Heart left ventricle (tissue), 16 donors: ENCODE results near the gene NAE1. TPM values are rescaled to one million over a fixed set of nuclear protein-coding genes. Genes with fewer than 3 reads are reported as not detected.
"Not testable (repeated sequence)": the region's sequence is repeated elsewhere in the genome, so short reads cannot be mapped to it uniquely, and the experiment has no call there.

ENCODE experiments used
- ATAC-seq, 4 donors: fragments of 200-7000 bp; cut with Tn5 transposase; one replicate each; pipeline ENCODE4 v1.9.1; 2020 to 2022; ENCODE audit warnings: moderate library complexity in 4 of 4, mild to moderate bottlenecking in 3 of 4, moderate number of reproducible peaks in 1 of 4
- DNase-seq, 5 donors: peaks; one replicate each; pipeline ENCODE4 v3.0.0-alpha.2; 2020
- H3K27ac ChIP-seq, 12 donors: fragments of 200-600 bp; sonication (generic) in 4 of 12; one replicate each; pipeline versions ENCODE4 v1.5.0 to v1.8.0; 2016 to 2022; ENCODE audit warnings: mild to moderate bottlenecking in 2 of 12
- H3K27me3 ChIP-seq, 9 donors: fragments of 200-600 bp; sonication (generic) in 2 of 9; one replicate each; pipeline versions ENCODE4 v1.5.1 to v1.8.0; 2016 to 2022; ENCODE audit warnings: mild to moderate bottlenecking in 3 of 9
- H3K36me3 ChIP-seq, 9 donors: fragments of 200-600 bp; sonication (generic) in 2 of 9; one replicate each; pipeline versions ENCODE4 v1.5.0 to v1.8.0; 2018 to 2022; ENCODE audit warnings: mild to moderate bottlenecking in 2 of 9
- H3K4me1 ChIP-seq, 12 donors: fragments of 200-600 bp; sonication (generic) in 4 of 12; one replicate each; pipeline versions ENCODE4 v1.5.0 to v1.8.0; 2016 to 2022; ENCODE audit warnings: mild to moderate bottlenecking in 3 of 12
- H3K4me3 ChIP-seq, 12 donors: fragments of 200-600 bp; sonication (generic) in 4 of 12; one replicate each; pipeline versions ENCODE4 v1.5.0 to v1.8.0; 2017 to 2022; ENCODE audit warnings: mild to moderate bottlenecking in 9 of 12, moderate library complexity in 4 of 12
- H3K9me3 ChIP-seq, 12 donors: fragments of 200-600 bp; sonication (generic) in 4 of 12; one replicate each; pipeline versions ENCODE4 v1.5.0 to v1.8.0; 2016 to 2022; ENCODE audit warnings: mild to moderate bottlenecking in 1 of 12
- CTCF ChIP-seq, 12 donors: fragments of 200-600 bp; sonication (generic) in 4 of 12; IDR thresholded peaks; one replicate each; pipeline versions ENCODE4 v1.5.0 to v1.8.0; 2018 to 2022; ENCODE audit warnings: antibody characterized with exemption in 12 of 12, mild to moderate bottlenecking in 5 of 12
- POLR2A ChIP-seq, 2 donors: fragments of 450-650 bp; IDR thresholded peaks; one replicate each; pipeline ENCODE4 v1.6.1; 2017; ENCODE audit warnings: antibody characterized with exemption in 2 of 2, mild to moderate bottlenecking in 2 of 2, moderate library complexity in 2 of 2
- whole genome bisulfite sequencing, 4 donors: extraction: QIAGEN DNeasy Blood & Tissue Kit in 2 of 4; methylation state at CpG; one replicate each; pipeline versions ENCODE4 v1.1.5 to v1.1.7; 2013 to 2018; 5-methylcytosine and 5-hydroxymethylcytosine counted together
- intact Hi-C, 10 donors: fragments of 100-400 bp; cut with DNase I; formaldehyde crosslinking; loops; one replicate each; pipeline versions ENCODE4 v1.11.1 to v1.14.2; 2022
- polyA plus RNA-seq, 2 donors: library from polyadenylated mRNA; stranded (reverse); fragments of 200-250 nt; gene quantifications; one replicate each; pipeline ENCODE4 v1.2.3, GENCODE V29; 2013
- total RNA-seq, 9 donors: library from RNA; depleted of rRNA in 2 of 9; stranded (reverse); fragments of >200 nt in 2 of 9; fragmentation: NEBNext Ultra II Directional in 3 of 9; extraction: Animal tissue kit (Norgen Biotek cat#: 25700) in 3 of 9; gene quantifications; one replicate each; pipeline versions ENCODE4 v1.1.0 to v1.2.4, GENCODE V29; 2016 to 2023
- donor health status: ischemic (EF 13 %, LVEDD 7.1; RV severe dilation, severe dysfunction).
- donor health status: healthy with polysubstance abuse.
- donor health status: DM: no; HTN: yes; CAD: no.
- donor health status: DM: no; HTN: no; CAD: no.
- donor health status: ischemic (EF 25% LVEDD 6.9; RV normal size, moderate dysfunction).
- donor health status: ischemic (EF 25% LVEDD 5.7; RV mildly dilated, moderate dysfunction).
- donor health status: healthy.
- donor health status: DM: yes; HTN: yes; CAD: no.
- donor health status: ischemic (EF 35%, LVEDD 5.7; RV mildly dilated, moderate dysfunction).
- donor health status: nonischemic (EF 11% LVEDD 7.7; RV severe dilation, severe dysfunction).
- donor health status: DM: yes; HTN: yes; CAD: no.
- donor health status: PGD.
- donor health status: ischemic (EF 29% LVEDD 5.4; RV normal size, mild dysfunction).
- donor health status: nonischemic (EF 23%, LVEDD 6.1; RV moderate dilation, normal function).

The NAE1 gene
- total and polyA plus RNA-seq, 11 donors, result 17.7 to 39.3 (median 29.6) TPM

DNA sequence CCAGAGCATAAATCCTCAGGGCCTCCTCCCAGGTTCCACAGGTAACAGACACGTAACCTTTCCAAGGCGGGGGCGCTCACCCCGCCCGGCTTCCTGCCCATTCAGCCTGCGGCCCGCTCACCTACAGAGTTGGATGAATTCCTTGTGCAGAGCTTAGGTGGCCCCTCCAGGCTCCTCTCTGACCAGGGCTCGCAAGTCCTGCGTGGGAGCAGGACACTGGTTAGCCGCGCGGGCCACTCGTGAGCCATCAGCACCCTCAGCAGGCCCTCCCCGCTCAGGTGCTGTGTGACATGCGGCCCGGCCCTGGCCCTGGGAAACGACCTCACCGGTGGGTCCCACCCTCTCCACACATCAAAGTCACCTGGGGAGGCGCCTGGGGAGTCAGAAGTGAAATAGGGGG lies 29.9 kb downstream of the NAE1 start:
- DNase-seq (no peak), ATAC-seq (no peak)
- whole genome bisulfite sequencing, 4 donors, result 92 to 95% (median 93%) methylated on average over 12 to 19 of the region's 19 CpGs
- Histone ChIP-seq H3K4me1 (no peaks in the 10 kb centered on the region), H3K27me3 (no peaks in the 10 kb centered on the region), H3K4me3 (no peak overlapping the region), H3K27ac (no peak overlapping the region), H3K9me3 (no peaks in the 10 kb centered on the region), H3K36me3 (peaks cover 0 to 49% (median 45%) of the 10 kb centered on the region in 9 donors)
- TF ChIP-seq POLR2A (IDR thresholded peaks at IDR 0.05) (no peak), CTCF (IDR thresholded peaks at IDR 0.05) (no peak)
- intact Hi-C loops, result no loop called here

DNA sequence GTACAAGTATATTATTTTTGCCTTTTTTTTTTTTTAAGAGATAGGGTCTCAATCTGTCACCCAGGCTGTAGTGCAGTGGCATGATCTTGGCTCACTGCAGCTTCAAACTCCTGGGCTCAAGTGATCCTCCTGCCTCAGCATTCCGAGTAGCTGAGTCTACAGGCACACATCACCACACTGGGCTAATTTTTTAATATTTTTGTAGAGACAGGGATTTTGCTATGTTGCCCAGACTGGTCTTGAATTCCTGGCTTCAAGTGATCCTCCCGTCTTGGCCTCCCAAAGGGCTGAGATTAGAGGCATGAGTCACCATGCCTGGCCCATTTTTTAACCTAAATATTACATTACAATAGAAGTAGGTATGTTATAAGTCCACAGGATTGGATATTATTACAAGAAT lies 32.6 kb downstream of the NAE1 start:
- Histone ChIP-seq H3K36me3 (peaks cover 0 to 22% (median 19%) of the 10 kb centered on the region in 9 donors), H3K9me3 (no peaks in the 10 kb centered on the region), H3K4me1 (no peaks in the 10 kb centered on the region), H3K27ac (no peak overlapping the region), H3K27me3 (no peaks in the 10 kb centered on the region), H3K4me3 (no peak overlapping the region)
- ATAC-seq (no peak), DNase-seq (no peak)
- intact Hi-C loops, result no loop called here
- TF ChIP-seq CTCF (IDR thresholded peaks at IDR 0.05), result no peak
- TF ChIP-seq POLR2A (IDR thresholded peaks at IDR 0.05), result no peak
- WGBS, 4 donors, result 86 to 92% (median 87%) methylated on average over 2 of the region's 2 CpGs

DNA sequence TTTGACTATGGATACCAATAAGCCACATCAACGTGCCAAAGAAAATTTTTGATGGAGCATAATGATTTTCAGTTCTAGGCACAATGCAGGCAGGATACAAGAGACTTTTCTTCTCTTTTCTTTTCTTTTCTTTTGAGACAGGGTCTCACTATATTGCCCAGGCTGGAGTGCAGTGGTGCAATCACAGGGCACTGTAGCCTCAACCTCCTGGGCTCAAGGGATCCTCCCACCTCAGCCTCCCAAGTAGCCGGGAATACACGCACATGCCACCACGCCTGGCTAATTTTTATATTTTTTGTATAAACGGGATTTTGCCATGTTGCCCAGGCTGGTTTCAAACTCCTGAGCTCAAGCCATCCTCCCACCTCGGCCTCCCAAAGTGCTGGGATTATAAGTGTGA lies 36.8 kb downstream of the NAE1 start:
- WGBS, 4 donors, result 87 to 91% (median 90%) methylated on average over 6 of the region's 6 CpGs
- H3K9me3 ChIP-seq, H3K36me3 ChIP-seq, H3K27ac ChIP-seq, intact Hi-C loops, ATAC-seq, H3K4me1 ChIP-seq, DNase-seq, H3K4me3 ChIP-seq, H3K27me3 ChIP-seq: not testable (repeated sequence)

- Histone ChIP-seq H3K27me3 (no peaks in the 10 kb centered on the region), H3K36me3 (no peaks in the 10 kb centered on the region), H3K27ac (no peak overlapping the region), H3K4me1 (no peaks in the 10 kb centered on the region), H3K9me3 (no peaks in the 10 kb centered on the region), H3K4me3 (no peak overlapping the region)
- intact Hi-C loops, result no loop called here
- TF ChIP-seq CTCF (IDR thresholded peaks at IDR 0.05) (no peak), POLR2A (IDR thresholded peaks at IDR 0.05) (no peak)
- WGBS, 4 donors, result 50 to 60% (median 56%) methylated on average over 3 of the region's 3 CpGs
- DNase-seq, result no peak
- ATAC-seq, result no peak
Observed at GRCh38 chr16:66790130-66790733, 40.5 kb downstream of the NAE1 start.

DNA sequence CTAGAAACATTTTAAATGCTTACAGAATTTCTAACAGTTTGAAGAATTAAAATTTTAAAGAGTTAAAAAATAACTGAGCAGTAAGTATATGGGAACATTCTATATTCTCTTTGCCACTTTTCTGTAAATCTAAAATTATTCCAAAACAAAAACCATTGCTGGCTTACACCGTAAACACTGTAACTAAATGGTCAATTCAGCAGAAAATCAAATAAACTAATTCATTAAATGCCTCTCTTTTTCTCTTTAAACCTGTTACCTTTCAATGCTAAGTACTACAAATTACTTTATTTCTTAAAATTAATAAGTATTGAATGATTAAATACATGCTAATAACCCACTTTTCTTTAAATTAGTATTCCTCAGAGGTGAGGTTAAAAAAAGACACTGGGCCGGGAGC lies 43.3 kb downstream of the NAE1 start:
- no peak overlapping the region for H3K27ac ChIP-seq
- DNase-seq (no peak), ATAC-seq (no peak)
- H3K36me3 ChIP-seq, result no peaks in the 10 kb centered on the region
- intact Hi-C loops, result no loop called here
- 75 to 98% (median 95%) methylated on average over 2 of the region's 2 CpGs for WGBS, 4 donors
- H3K9me3 ChIP-seq, result no peaks in the 10 kb centered on the region
- TF ChIP-seq CTCF (IDR thresholded peaks at IDR 0.05) (no peak), POLR2A (IDR thresholded peaks at IDR 0.05) (no peak)
- no peaks in the 10 kb centered on the region for H3K4me1 ChIP-seq
- H3K4me3 ChIP-seq, result no peak overlapping the region
- no peaks in the 10 kb centered on the region for H3K27me3 ChIP-seq
